Cardiac muscle cell (in vitro differentiated cells and primary cell): ENCODE results near the gene TRAF6. TPM values are rescaled to one million over a fixed set of nuclear protein-coding genes. Genes with fewer than 3 reads are reported as not detected.

Experiments
- DNase-seq, 2 donors: peaks; one replicate each; pipeline versions ENCODE4 v3.0.0 to v3.0.0-alpha.2; 2010 to 2017; ENCODE audit warnings: low read depth in 1 of 2, low spot score in 1 of 2
- H3K27ac ChIP-seq: fragments of 200-600 bp; sonication (generic); 2 replicates; pipeline ENCODE4 v1.5.1; 2016
- H3K27me3 ChIP-seq: fragments of 200-600 bp; sonication (generic); 2 replicates; pipeline ENCODE4 v1.6.0; 2016; ENCODE audit warnings: control low read depth
- H3K36me3 ChIP-seq: fragments of 200-600 bp; sonication (generic); 2 replicates; pipeline ENCODE4 v1.5.1; 2016; ENCODE audit warnings: control low read depth
- H3K4me1 ChIP-seq: fragments of 200-600 bp; sonication (generic); 2 replicates; pipeline ENCODE4 v1.8.1; 2017; ENCODE audit warnings: low read depth, mild to moderate bottlenecking, mixed run types
- H3K4me3 ChIP-seq: fragments of 200-600 bp; sonication (generic); 2 replicates; pipeline ENCODE4 v1.5.1; 2016; ENCODE audit warnings: mild to moderate bottlenecking
- H3K9me3 ChIP-seq: fragments of 200-600 bp; sonication (generic); 2 replicates; pipeline ENCODE4 v1.5.1; 2017; ENCODE audit warnings: low read depth, mild to moderate bottlenecking, control low read depth
- polyA plus RNA-seq: library from polyadenylated mRNA; unstranded; fragments of >200 nt; fragmentation: Nextera tagmentation; extraction: Ambion mirVana; gene quantifications from 2 replicates; pipeline ENCODE4 v1.2.1, GENCODE V29; 2016
- total RNA-seq: library from RNA; depleted of rRNA; stranded (reverse); fragments of >200 nt; gene quantifications from 2 replicates; pipeline ENCODE4 v1.2.3, GENCODE V29; 2016
- TF ChIP-seq, protein P1 (sequence below): IDR thresholded peaks from 2 replicates; pipeline ENCODE4 v1.5.1; 2012; ENCODE audit warnings: low read depth, mild to moderate bottlenecking, low read length

TRAF6 gene
- total and polyA plus RNA-seq, 2 experiments from 2014 or later: 6.6 to 11.6 TPM

DNA sequence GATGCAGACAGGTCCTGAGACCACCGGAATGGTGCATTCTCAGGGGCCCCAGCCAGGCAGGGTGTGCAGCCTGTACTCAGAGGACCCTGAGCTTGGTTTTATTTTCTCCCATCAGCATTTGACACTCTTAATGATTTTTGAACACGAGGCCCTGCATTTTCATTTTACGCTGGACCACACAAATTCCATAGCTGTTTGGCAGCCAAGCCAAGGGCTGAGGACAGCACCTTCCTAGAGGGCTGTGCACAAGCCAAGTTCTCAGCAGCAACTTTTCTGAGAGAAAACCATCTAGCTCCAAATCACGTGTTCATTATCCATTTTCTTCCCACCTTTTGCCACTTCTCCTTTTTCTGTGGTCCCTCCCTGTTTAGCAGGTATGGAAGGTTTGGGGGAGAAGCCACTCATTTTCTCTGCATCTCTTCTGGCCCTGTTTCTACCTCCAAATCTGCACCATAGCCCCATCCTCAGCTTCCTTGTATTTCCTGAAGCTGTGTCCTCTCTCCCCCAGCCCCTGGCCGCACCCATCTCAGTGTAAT is 60.4 kb downstream of the TRAF6 start:
- no peak overlapping the region for H3K4me3 ChIP-seq
- no peaks in the 10 kb centered on the region for H3K36me3 ChIP-seq
- peaks cover 9% of the 10 kb centered on the region for H3K4me1 ChIP-seq
- H3K9me3 ChIP-seq: no peaks in the 10 kb centered on the region
- H3K27ac ChIP-seq: no peak overlapping the region
- TF ChIP-seq, protein P1, sequence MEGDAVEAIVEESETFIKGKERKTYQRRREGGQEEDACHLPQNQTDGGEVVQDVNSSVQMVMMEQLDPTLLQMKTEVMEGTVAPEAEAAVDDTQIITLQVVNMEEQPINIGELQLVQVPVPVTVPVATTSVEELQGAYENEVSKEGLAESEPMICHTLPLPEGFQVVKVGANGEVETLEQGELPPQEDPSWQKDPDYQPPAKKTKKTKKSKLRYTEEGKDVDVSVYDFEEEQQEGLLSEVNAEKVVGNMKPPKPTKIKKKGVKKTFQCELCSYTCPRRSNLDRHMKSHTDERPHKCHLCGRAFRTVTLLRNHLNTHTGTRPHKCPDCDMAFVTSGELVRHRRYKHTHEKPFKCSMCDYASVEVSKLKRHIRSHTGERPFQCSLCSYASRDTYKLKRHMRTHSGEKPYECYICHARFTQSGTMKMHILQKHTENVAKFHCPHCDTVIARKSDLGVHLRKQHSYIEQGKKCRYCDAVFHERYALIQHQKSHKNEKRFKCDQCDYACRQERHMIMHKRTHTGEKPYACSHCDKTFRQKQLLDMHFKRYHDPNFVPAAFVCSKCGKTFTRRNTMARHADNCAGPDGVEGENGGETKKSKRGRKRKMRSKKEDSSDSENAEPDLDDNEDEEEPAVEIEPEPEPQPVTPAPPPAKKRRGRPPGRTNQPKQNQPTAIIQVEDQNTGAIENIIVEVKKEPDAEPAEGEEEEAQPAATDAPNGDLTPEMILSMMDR: no peak
- DNase-seq: peak in 1 of 2 donors; percentile 41
- peaks cover 36% of the 10 kb centered on the region for H3K27me3 ChIP-seq

DNA sequence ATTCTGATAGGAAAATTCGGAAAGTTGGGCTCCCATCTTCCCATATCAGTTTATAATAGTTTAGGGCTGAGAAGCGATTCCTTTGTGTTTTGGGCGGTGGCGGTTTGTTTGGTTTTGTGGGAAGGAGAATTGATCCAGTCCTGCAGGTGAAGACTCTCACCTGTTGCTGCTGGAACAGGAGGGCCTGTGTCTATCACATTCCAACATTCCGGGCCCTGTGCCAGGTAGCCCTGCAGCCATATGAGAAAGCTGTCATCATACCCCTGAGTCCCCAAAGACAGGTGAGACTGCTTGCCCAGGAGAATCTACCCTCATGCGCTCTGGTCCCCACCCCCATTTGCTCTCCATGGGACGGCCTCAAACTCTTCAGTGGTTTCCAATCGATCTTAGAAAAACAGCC is 62.1 kb downstream of the TRAF6 start:
- DNase-seq: no peak

DNA sequence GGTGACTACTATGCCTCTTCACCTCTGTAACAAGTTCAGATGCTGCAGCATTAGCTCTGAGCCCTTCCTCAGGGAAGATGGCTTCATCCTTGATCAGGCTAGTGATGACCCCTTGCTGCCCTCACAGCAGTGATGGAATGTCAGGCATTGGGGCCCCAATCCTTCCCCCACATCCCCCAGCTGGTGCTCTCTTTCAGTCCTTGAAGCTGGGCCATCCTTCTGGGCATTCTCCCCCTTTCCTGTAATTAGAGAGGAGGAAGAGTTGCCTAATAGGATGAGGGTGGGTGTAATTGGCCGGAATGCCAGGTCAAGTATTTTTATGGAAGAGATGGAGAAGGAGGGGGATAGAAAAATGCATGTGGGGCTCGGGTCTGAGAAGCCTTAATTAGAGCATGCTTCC is 62.6 kb downstream of the TRAF6 start:
- H3K27me3 ChIP-seq: peaks cover 52% of the 10 kb centered on the region
- H3K4me1 ChIP-seq: peaks cover 2% of the 10 kb centered on the region
- no peak overlapping the region for H3K4me3 ChIP-seq
- TF ChIP-seq, protein P1: no peak
- H3K36me3 ChIP-seq: no peaks in the 10 kb centered on the region
- H3K27ac ChIP-seq: no peak overlapping the region
- no peaks in the 10 kb centered on the region for H3K9me3 ChIP-seq
- DNase-seq: peak in 1 of 2 donors; percentile 40

More for the DNA sequence above, 62.1 kb downstream of the TRAF6 start:
- H3K4me1 ChIP-seq: peaks cover 6% of the 10 kb centered on the region
- no peak overlapping the region for H3K4me3 ChIP-seq
- H3K36me3 ChIP-seq: no peaks in the 10 kb centered on the region
- no peaks in the 10 kb centered on the region for H3K9me3 ChIP-seq
- TF ChIP-seq, protein P1: no peak
- H3K27ac ChIP-seq: no peak overlapping the region
- H3K27me3 ChIP-seq: peaks cover 48% of the 10 kb centered on the region

DNA sequence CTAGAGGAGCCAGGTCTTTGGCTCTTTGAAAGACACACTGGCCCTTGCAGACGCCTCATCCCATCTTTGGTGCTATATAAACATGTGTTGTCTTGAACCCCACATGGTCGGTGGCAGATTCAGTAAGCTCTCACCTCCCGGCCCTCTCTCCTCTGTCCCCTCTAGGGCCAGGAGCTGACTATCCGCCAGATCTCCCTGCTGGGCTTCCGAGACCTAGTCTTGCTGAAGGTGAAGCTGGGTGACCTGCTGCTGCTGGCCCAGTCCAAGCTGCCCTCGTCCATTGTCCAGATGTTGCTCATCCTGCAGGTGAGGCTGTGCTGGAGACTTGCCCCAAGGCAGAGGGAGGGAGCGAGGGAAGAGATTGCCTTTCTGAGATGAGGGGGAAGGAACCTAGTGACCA is 63.9 kb downstream of the TRAF6 start:
- Histone ChIP-seq H3K4me1 (no peaks in the 10 kb centered on the region), H3K4me3 (no peak overlapping the region), H3K27me3 (peaks cover 56% of the 10 kb centered on the region), H3K9me3 (no peaks in the 10 kb centered on the region), H3K36me3 (no peaks in the 10 kb centered on the region), H3K27ac (no peak overlapping the region)
- no peak for DNase-seq
- TF ChIP-seq, protein P1: no peak

DNA sequence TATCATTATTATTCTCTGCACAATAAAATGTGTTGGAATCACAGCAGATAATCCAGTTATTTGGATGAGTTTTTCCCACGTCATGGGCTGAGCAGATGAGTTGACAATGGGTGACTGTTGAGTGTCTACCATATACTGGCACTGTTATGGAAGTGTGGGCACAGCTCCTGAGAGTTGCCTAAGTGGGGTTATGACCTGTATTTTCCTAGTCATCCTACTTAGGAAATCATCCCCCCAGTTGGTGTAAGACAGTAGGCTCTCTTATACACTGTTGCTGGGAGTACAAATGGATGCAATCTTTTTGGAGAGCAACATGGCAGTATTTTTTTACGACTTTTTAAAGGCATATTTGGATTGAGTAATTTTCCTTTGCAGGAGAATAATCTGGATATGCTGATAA is 66.4 kb downstream of the TRAF6 start:
- Histone ChIP-seq H3K27ac (no peak overlapping the region), H3K27me3 (peaks cover 70% of the 10 kb centered on the region), H3K9me3 (no peaks in the 10 kb centered on the region), H3K36me3 (no peaks in the 10 kb centered on the region), H3K4me3 (no peak overlapping the region), H3K4me1 (no peaks in the 10 kb centered on the region)
- no peak for DNase-seq
- TF ChIP-seq, protein P1: no peak
